ENCODE data around the gene JAKMIP2. TPM values are rescaled to one million over a fixed set of nuclear protein-coding genes. Genes with fewer than 3 reads are reported as not detected.
"Not testable (repeated sequence)": the region's sequence is repeated elsewhere in the genome, so short reads cannot be mapped to it uniquely, and the experiment has no call there.

Gene JAKMIP2
- polyA plus RNA-seq, 1 donor: 1.3 TPM

- DNase-seq: no peak
Measured at GRCh38 chr5:147586832-147587231, 195.7 kb downstream of the JAKMIP2 start.

- no peak for DNase-seq
Measured at GRCh38 chr5:147586221-147586620, 196.3 kb downstream of the JAKMIP2 start.

GRCh38 chr5:147582272-147582671 lies 200.3 kb downstream of the JAKMIP2 start:
- not testable (repeated sequence) for DNase-seq

GRCh38 chr5:147580418-147580817 lies 202.1 kb downstream of the JAKMIP2 start:
- not testable (repeated sequence) for DNase-seq

- DNase-seq: peak; percentile 65
Measured at GRCh38 chr5:147578228-147579024, 204.1 kb downstream of the JAKMIP2 start.

- peak; percentile 73 for DNase-seq
Measured at GRCh38 chr5:147576646-147577535, 205.6 kb downstream of the JAKMIP2 start.

GRCh38 chr5:147575598-147575997 lies 206.9 kb downstream of the JAKMIP2 start:
- DNase-seq: no peak

- DNase-seq: no peak
Measured at GRCh38 chr5:147573211-147573610, 209.3 kb downstream of the JAKMIP2 start.

GRCh38 chr5:147568710-147569406 lies 213.7 kb downstream of the JAKMIP2 start:
- DNase-seq: no peak

GRCh38 chr5:147567917-147568598 lies 214.5 kb downstream of the JAKMIP2 start:
- no peak for DNase-seq

GRCh38 chr5:147565524-147565923 lies 217.0 kb downstream of the JAKMIP2 start:
- no peak for DNase-seq

GRCh38 chr5:147564124-147564486 lies 218.4 kb downstream of the JAKMIP2 start:
- DNase-seq: no peak

- no peak for DNase-seq
Measured at GRCh38 chr5:147563466-147564123, 218.9 kb downstream of the JAKMIP2 start.

GRCh38 chr5:147561435-147561834 lies 221.1 kb downstream of the JAKMIP2 start:
- no peak for DNase-seq

- DNase-seq: peak; percentile 58
Measured at GRCh38 chr5:147560718-147561331, 221.7 kb downstream of the JAKMIP2 start.

- DNase-seq: no peak
Measured at GRCh38 chr5:147559749-147560148, 222.8 kb downstream of the JAKMIP2 start.

- no peak for DNase-seq
Measured at GRCh38 chr5:147558826-147559225, 223.7 kb downstream of the JAKMIP2 start.

- DNase-seq: no peak
Measured at GRCh38 chr5:147557876-147558745, 224.4 kb downstream of the JAKMIP2 start.

GRCh38 chr5:147555176-147555575 lies 227.4 kb downstream of the JAKMIP2 start:
- DNase-seq: no peak

GRCh38 chr5:147554261-147554817 lies 228.2 kb downstream of the JAKMIP2 start:
- peak; percentile 91 for DNase-seq
